HG02981 (cell line): ENCODE data around the gene FUT7.
"Not testable (repeated sequence)": the region's sequence is repeated elsewhere in the genome, so short reads cannot be mapped to it uniquely, and the experiment has no call there.

ENCODE experiments used
- ATAC-seq: cut with Tn5 transposase; IDR thresholded peaks from one replicate; pipeline ENCODE4 v1.9.1; 2021; ENCODE audit warnings: mild to moderate bottlenecking, moderate library complexity; ENCODE audit not compliant: unreplicated experiment

FUT7 gene

DNA sequence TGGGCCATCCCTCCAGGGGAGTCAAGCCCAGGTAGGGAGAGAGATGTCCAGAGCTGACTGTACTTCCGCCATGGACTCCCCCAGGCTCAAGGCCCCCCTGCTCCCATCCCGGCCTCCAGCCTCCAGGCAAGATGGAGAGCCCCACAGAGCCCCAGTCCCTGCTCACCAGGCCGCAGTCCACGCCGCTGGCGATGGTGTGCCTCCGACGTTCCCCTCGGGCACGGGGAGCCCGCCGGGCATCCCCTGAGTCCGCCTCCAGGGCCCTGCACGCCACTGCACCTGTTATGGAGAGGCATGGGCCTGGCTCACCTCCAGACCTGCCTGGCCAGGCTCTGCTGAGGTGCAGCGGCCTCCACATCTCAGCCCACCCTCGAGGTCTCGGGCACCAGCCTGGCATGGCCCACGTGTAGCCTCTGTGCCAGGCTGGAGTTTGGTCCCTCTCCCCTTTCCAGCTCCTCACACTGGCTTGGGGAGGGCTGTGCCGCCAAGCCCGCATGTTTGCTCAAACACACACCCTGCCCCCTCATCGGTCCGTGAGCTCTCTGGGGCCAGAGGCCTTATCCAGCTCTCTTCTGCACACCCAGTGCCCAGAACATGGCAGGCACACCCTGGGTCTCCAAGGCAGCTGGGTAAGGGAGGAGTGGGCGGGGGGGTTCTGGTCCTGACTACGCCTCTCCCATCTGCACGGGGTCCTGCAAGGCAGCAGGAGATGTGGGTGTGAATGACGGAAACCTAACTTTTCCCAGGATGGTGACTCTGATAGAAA, 34.4 kb upstream of the FUT7 start:
- no peak for ATAC-seq

DNA sequence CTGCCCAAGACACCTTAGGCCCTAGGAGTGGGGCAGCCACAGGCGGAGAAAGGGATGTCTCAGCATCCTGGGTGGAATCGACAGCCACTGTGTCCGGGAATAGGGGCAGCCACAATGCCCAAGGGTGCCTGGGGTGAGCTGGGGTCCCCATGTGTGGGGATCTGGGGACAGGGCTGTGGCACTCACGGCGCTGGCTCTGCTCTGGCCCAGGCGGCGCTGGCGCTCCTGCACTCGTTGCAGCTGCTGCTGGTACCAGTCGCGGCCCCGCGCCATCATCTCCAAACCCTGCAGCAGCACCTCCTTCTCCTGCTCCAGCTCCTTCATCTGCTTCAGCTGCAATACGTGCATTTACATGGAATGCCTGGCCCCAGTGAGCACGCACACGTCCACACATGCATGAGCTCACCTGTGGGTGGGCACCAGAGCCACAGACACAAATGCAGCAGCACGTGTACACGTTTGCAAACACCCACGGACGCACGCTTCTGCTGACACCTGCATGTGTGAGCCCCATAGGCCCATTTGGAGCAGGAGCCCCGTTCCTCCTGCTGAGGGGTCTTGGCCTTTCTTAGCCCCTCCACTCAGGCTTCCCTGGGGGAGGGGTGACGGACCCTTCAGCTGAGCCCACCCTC, 33.6 kb upstream of the FUT7 start:
- ATAC-seq: no peak

GRCh38 chr9:137064880-137065164, 32.9 kb upstream of the FUT7 start:
- ATAC-seq: no peak

DNA sequence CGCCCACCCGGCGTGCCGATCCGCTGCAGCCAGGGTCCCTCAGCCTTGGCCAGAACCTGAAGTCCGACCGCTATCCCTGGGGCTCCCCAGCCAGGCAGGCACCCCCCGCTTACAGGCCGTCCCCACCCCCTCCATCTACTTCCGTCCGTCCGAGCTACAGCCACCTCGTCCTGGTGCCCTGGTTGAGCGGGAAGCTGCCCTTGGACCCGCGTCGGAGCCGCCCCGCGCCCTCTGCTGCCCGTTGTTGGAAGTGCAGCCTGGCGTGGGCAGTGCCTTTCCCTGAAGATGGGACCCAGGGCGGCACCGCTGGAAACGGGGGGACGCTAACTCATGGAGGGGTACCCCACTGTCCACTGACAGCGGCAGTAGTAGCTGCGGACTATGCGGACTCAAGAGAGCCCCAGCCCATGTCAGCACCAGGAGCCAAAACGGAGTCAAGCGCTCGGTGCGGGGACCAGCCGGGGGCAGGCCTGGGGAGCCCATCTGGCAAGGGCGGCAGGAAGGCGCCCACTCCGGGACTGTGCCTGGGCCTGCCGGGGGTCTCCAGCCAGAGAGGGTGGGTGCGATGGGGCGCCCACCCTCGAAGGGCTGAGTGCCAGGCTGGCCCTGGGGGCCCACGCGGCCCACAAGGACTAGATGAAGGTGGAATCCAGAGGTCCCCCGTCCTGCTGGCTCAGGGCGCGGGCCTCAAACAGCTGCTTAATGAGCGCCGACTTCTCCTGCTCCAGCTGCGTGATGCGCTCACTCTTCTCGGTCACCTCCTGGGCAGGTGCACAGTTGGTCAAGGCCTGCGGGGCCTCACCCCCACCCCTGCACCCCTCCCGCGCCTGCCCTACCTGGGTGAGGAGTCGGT, 32.4 kb upstream of the FUT7 start:
- ATAC-seq: no peak

DNA sequence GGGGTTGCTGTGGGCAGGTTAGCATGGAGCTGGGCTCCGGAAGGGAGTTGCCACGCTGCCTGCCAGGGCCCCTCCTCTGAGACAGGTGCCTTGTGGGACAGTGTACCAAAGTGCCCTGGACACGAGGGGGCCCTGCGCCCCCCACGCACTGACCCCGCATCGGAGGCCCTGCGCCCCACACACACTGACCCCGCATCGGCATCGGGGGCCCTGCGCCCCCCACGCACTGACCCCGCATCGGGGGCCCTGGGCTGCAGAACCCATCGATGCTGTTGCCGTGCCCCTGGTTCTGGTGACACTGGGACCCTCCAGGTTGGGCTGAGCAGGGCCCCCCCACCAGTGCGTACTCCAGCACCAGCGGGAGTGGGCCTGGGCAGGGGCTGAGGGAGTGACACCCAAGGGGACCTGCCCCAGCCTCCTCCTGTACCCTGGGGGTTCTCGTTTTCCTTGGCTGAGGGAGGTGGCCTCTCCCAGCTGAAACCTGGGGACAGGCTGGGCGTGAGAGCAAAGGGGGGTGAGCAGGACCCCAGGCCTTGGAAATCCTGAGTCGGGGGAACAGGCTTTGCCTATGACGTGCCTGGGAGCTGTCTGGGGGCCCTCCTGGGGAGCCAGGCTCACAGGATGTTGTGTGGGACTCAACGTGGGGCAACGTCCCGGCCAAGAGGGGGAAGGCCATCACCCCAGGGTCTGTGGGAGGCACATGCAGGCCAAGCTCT, 31.6 kb upstream of the FUT7 start:
- ATAC-seq: no peak

- not testable (repeated sequence) for ATAC-seq
These were observed 30.9 kb upstream of the FUT7 start for GRCh38 chr9:137062798-137063197.

DNA sequence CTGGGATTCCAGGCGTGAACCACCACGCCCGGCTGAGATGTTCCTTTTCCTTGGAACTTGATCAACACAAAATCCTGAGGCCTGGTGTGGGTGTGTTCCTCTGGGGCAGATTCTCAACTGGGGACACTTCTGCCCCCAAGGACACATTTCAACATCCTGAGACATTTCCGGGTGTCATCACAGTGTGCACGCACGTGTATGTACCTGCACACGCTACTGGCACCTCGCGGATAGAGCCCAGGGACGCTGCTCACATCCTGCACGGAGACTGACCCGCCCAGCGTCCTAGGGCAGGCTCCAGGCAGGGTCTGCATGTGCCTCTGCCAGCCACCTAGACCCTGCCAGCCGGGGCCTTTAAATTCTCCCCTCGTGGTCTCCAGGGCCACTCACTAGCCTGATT, 30.5 kb upstream of the FUT7 start:
- ATAC-seq: no peak

DNA sequence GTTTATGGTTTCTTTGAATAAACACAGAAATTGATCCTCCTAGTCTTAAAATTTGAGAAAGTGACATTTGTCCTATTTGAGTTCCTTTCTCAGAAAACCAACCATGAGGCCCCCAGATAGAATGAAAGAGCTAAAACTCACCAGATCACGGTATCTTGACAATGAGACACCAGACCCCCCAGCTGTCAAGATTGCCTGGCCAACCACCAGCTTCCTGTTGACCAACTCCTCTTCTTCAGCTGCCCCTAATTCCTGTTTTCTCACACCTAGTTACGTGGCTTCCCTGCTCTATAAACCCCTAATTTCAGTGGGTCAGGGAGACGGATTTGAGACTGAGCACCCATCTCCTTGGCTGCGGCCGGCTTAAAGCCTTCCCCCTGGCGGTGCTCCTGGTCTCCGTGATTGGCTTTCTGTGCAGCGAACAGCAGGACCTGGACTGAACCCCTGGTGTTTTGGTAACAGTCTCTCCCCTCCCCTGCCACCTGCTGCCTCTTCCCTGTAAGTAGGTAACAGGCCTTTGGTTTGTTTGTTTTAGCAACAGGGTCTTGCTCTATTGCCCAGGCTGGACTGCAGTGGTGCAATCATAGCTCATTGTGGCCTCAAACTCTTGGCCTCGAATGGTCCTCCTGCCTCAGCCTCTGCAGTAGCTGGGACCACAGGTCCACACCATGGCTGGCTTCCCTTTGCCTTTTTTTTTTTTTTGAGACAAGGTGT, 26.8 kb upstream of the FUT7 start:
- no peak for ATAC-seq

- ATAC-seq: no peak
These were observed 25.7 kb upstream of the FUT7 start for GRCh38 chr9:137057545-137057944.

DNA sequence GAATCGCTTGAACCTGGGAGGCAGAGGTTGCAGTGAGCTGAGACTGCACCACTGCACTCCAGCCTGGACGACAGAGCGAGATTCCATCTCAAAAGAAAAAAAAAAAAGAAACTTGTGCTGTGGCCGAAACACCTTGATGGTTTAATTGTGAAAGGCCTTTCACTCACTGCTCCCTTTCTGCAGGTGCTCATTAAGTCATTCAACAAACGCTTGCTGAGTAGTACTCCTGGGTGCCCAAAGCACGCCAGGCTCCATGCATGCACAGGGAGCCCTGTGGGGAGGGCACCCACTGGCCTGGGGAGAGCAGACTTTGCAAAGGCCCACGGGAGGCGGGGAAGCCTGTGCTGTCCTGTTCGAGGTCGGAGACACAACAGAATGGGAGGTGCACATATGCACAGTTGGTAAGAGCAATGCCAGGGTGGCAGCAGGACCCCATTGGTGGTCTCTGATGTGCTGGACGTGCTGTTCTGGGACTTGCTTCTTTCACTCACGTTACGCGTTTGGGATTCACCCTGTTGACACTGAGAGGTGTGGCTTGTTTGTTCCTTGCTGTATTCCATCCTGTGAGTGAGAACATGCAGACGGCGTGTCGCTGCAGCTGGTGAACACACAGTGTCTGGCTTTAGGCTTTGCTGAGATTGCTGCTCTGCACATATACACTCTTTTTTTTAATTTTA, 25.0 kb upstream of the FUT7 start:
- ATAC-seq: no peak

DNA sequence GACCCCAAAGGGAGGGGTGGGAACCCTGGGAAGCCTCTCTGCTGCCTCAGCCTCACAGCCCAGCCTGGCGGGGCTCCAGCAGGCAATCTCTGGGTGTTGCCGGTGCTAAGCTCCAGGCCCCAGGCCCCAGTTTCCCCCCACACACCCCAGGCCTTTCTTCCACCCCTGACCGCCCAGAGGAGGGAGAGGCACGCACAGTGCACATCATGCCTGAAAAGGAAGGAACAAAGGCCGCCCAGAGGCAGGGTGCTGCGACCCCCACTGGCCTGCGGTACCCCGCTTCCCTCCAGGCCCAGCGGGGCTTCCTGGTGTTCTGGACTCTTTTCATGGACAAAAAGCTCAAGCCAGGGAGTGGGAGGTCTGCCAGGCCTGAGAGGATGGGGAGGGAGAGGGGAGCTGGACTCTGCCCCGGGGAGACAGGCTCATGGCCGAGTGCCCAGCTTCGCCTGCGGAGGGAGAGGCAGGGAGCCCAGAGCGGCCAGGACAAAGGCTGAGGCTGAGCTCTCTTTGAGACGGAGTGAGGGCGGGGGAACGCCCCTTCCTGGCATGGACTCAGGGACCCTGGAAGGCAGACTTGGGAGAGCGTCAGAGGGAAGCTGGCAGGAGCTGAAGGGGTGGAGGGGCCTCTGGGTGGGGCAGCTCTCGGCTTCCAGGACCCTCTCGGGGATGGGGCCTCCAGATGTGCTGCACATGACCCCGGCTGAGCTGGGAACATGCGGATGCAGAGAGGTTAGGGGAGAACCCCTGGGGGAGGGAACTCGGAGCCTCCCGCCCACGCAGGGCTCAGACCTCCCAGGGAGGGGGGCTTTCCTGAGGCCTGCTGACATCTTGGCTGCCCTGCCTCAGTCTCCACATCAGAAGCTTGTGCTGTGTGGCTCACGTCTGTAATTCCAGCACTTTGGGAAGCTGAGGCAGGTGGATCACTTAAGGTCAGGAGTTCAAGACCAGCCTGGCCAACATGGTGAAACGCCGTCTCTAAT, 23.8 kb upstream of the FUT7 start:
- no peak for ATAC-seq

- ATAC-seq: no peak
These were observed 23.1 kb upstream of the FUT7 start for GRCh38 chr9:137054932-137055384.

DNA sequence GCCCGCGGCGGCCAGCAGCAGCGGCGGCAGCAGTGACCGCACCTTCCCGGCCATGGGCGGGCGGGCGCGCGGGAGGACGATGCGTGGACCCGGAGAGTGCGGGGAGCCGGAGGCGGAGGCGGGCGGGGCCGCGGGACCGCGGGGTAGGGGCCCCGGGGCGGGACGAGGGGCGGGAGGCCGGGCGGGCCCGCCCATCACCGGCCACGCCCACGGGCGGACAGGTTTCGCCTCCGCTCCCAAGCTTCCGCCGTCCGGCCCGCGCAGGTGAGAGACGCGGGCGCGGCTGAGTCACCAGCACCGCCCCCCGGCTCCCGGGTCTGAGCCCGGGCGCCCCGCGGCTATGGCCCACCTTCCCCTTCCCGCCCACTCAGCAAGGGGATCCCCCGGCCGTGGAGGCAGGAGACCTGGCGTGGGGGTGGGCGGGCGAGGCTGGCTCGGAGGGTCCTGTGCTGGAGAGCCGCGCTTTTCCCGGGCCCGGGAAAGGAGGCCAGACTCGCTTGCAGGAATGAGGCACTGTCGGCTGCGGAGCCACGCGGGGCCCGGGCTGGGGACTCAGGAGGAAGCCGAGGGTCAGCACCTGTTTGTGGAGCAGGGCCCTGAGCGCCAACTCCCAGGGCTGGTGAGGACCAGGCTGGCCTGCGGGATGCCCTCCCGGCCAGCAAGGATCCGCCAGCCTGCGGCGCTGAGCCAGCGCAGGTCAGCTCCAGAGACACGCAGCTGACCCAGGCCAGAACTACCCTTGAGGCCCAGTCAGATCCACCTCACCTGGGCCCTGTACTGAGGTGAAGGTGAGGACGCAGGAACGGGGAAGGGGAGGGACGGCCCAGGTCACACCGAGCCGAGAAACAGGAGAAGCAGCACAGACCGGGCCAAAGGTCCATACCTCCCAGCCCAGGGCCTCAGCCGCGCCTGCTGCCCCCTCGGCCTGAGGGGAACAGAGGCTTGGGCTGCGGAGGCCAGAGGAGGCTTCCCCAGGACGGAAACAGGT, 22.4 kb upstream of the FUT7 start, which contains the start of gene ENTPD2:
Gene ENTPD2, minus strand, starts transcription at position 118 of the 988 bp plus-strand sequence. Its CDS starts 64 bp downstream, at position 54.
- ATAC-seq: no peak

GRCh38 chr9:137052998-137053943, 21.4 kb upstream of the FUT7 start:
- no peak for ATAC-seq

- ATAC-seq: no peak
These were observed 20.4 kb upstream of the FUT7 start for GRCh38 chr9:137052293-137052692.

DNA sequence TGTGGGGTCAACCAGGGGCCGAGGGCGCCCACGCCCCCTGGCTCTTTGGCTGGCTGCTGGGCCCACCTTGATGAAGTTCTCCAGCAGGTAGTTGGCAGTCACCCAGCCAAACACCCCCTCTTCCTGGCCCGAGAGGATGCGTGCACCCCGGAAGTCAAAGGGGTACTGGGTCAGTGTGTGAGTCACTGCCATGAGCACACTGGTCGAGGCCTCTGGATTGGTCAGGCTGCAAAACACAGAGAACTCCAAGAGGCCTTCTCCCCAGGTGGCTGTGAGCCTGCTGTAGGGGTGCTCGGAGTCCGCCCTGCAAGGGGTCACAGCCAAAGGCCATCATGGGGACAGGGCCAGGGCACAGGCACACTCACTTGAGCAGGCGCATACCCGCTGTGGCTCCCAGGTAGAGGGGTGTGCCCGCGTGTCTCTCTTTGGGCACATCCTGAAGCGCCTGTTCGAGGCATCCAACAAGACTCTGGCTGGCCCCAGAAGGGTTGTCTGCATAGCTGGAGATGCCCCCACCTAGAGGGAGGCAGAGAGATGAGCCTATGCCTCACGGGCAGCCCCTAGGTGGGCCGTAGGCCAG, 19.3 kb upstream of the FUT7 start:
- ATAC-seq: no peak
